HPDE6-E6E7 (cell line): ENCODE data around the gene CD96.
"Not testable (repeated sequence)": the region's sequence is repeated elsewhere in the genome, so short reads cannot be mapped to it uniquely, and the experiment has no call there.

Experiments
- DNase-seq: peaks from one replicate; pipeline ENCODE4 v3.0.0; 2011; ENCODE audit warnings: missing footprints; ENCODE audit errors: extremely low spot score

Gene CD96, protein sequence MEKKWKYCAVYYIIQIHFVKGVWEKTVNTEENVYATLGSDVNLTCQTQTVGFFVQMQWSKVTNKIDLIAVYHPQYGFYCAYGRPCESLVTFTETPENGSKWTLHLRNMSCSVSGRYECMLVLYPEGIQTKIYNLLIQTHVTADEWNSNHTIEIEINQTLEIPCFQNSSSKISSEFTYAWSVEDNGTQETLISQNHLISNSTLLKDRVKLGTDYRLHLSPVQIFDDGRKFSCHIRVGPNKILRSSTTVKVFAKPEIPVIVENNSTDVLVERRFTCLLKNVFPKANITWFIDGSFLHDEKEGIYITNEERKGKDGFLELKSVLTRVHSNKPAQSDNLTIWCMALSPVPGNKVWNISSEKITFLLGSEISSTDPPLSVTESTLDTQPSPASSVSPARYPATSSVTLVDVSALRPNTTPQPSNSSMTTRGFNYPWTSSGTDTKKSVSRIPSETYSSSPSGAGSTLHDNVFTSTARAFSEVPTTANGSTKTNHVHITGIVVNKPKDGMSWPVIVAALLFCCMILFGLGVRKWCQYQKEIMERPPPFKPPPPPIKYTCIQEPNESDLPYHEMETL

DNA sequence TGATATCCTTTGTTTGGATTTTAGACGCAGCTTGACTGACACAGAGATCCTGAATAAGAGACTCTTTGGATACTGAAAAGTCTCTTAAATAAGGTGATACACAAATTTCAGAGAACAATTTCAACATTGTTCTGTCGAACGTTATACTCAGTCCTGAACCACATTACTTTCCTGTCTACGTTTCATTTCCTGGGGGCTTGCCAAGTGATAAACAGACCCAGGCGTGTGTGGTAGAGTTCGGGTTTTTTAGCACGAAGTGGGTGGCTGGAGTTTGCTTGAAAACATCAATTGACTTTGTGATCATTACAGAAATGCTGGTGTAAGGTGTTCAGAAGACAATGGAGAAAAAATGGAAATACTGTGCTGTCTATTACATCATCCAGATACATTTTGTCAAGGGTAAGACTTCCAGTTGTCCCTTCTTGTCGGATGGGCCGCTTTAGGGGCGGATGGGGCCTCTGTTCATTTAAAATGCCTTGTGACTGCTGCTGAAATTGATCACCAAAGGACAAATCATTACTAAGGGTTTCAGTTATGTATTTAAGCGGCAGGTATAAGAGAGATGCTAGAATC lies at the start of gene CD96:
TSS of gene CD96 (plus strand) at position 287 of the 573 bp plus-strand sequence. CDS start at position 339, 52 bp downstream.
- no peak for DNase-seq

DNA sequence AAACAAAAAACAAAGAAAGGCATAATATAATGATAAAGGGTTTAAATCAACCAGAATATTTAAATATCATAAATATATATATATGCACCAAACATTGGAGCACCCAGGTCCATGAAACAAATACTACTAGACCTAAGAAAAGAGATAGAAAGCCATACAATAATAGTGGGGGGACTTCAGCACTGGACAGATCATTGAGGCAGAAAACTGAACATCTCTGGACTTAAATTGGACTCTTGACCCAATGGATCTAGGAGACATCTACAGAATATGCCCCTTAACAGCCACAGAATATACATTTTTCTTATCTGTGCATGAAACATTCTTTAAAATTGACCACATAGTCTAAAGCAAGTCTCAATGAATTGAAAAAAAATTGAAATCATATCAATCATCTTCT lies 48.7 kb upstream of the CD96 start:
- no peak for DNase-seq

DNA sequence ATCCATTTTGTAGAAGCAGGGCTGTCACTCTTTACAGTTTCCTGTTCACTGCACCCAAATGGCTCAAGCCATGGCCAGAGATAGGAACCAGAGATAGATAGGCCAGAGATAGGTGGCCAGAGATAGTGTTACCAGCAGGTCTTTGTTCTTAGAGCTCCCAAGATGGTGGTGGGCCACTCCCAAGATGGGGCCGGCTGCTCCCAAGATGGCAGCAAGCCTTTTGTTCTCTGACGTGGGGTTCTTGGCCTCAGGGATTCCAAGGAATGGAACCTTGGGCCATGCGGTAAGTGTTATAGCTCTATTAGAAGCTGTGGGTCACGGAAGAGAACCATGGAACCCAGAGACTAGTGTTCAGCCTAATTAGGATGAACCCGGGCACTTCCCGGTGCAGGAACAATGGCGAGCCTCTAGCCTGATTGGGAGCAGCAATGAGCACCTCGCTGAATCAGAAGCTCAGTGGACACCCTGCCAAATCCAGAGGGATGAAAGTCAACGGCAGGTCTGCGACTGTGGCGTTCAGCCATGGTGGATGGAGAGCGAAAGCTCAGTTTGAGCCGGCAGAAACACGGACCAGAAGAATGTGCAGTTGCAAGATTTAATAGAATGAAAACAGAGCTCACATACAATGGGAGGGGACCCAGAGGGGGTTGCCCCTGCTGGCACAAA lies 45.0 kb upstream of the CD96 start:
- no peak for DNase-seq

DNA sequence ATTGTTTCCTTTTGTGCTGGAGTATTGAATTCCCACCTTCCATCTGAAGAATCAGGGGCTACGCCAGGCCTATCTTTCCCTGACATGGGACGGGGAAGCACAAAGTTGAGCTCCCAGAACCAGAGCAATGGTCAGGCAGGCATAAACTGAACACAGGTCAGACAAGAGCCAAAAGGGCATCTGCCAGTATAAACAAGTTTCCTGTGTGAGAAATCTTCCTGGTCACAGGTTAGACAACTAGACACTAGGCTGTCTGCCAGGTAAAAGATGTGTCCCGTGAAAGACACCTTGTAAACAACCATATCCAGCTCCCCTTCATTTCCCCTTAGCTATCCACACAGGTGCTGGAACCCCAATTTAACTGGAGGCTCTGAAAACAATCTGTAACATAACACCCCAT lies 44.0 kb upstream of the CD96 start:
- DNase-seq: no peak

DNA sequence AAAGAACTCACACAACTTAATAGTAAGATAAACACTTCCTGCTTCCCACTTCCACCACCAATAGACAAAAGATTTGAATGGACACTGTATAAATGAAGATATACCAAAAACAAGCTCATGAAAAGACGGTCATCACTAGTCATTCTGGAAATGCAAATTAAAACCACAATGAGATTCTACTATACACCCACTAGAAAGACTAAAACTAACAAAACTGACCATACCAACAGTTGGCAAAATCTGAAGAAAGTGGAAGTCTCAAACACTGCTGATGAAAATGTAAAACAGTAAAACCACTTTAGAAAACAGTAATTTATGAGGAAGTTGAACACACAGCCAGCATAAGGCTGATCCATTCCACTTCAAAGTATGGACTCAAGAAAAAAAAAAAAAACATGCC lies 35.6 kb upstream of the CD96 start:
- no peak for DNase-seq

DNA sequence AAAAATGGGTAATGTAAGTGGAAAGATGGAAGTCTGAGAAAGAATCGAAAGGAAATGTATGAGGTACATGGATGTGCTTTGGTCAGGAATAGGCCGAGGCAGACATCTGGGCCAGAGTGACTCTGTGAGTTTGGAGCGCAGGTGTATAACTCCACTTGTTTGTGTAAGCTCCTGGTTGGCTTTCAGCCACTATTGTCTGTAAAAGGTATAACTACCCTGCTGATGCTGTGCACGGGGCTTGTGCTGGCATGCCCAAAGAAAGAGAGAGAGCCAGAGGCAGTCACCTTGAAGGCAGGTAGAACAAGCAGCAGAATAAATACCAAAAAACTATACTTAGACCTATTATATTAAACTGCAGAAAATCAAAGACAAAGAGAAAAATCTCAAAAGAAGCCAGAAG lies 32.7 kb upstream of the CD96 start:
- no peak for DNase-seq

DNA sequence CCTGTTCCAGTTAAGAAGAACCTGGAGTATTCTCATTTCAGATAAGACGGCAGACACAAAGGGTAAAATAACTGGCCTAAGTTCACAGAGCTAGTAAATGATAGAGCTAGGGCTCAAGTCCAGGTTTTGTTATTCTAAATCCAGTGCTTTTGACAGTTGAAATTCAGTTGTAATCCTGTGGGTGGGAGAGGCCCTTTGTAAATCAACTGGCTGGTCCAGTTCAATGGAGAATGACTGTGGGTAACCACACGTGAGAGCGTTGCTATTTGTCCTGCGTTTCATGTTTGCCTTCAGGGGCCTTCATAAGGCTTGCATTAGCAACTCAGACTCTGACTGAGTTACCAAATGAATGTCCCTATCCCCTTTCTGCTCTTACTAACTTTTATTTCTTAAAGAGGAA lies 24.2 kb upstream of the CD96 start:
- DNase-seq: no peak

DNA sequence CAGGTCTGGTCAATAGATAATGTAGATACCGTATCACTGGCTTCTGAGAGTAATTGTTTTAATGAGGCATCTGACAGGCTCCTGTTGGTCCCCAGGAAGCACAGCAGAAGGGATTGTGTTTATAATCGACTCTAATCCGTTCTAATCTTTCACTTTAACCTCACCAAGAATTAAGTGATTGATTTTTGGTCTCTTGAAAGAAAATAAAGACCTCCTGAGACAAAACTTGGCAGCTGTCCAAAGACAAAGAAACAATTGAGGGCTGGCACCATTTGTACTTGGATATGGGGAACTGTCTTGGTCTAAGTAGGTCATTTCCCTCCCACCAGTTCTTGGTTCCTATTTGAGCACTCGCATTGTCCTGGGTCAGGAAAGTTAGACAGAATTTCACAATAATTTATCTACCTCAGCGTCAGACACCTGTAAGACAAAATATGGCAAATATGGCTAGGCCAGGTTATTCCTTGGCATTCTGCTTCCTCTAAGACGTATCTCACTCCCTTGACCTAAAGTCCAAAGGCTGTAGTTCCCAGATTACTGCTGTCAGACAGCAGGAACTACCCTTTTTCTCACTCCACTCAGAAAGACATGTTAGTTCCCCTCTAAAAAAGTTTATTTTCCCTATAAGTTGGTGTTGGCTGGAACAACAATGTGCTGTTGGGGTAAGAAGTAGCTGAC lies 22.7 kb upstream of the CD96 start:
- no peak for DNase-seq

DNA sequence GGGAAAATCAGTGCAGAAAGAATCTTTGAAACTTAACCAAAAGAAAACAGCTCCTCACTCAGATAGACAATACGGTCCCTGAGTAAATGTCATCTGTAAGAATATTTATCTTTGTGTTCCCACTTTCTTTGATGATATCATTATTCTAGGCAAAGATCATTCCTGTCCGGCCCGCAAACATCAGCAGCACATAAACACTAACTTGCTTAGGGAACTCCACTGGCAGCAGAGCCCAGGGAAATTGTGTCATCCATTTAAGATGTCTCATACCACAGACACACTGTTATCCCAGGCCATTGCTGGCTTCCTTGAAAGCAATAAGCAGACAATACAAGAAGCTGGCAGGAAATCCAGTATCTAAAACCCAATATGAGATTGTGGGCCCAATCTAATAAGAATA lies 20.1 kb upstream of the CD96 start:
- DNase-seq: no peak

DNA sequence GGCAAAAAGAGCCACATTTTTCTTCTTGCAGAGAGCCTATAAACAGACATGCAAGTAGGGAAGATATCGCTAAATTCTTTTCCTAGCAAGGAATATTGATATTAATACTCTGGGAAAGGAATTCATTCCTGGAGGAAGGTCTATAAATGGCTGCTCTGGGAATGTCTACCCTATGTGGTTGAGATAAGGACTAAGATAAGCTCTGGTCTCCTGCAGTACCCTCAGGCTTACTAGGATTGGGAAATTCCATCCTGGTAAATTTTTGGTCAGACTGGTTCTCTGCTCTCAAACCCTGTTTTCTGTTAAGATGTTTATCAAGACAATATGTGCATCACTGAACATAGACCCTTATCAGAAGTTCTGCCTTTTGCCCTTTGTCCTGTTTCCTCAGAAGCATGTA lies 17.5 kb upstream of the CD96 start:
- not testable (repeated sequence) for DNase-seq

DNA sequence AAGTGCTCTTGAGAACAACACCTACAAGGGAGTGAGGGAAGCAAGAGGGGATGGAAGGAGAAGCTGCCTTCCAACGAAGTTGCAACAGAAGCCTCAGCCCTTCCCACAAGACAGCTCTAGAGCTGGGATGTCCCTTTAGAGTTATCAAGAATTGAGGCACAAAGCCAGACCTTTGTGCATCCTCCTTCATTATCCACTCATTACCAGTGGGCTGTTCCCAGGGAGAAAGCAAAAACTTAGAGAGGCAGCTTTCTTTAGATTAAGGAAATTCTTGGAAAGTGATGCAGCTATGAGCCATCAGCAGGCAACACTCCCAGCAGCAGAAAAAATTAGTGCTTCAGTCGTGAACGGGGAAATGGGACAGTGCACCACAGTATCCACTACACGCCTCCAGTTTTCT lies 10.6 kb upstream of the CD96 start:
- no peak for DNase-seq

DNA sequence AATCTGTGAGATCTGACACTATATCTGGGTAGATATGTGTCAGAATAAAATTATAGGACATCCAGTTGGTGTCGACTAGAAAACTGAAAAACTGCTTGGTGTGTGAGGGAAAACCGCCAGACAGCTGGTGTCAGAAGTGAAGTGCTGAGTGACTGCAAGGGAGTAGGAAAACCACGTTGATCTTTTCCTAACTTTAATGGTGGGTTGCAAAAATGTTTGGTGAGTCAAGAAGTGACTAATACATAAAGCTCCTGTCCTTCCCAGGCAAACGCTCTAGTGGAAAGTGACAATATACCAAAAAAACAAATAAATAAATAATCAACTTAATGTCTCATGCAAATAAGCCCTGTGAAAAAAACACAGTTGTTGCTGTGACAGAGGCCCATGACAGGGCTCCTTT lies 7.3 kb upstream of the CD96 start:
- peak; percentile 12 for DNase-seq

DNA sequence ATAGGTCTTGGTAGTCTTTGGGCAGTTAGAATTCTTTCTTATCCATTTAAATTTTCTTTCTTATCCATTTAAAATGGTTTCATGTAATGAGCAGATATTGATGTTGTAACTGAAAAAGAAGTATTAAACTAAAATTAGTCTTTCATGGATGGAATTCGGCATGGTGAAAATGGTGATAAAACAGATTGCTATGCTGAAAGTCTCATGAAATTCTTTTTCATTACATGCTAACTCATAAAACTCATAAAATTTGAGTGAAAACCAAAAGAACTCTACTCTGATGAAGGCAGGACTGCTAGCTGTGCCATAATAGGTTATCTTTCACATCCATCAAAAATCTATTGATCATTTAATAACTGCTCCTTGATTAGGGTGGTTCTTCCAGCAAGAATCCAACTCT lies 3.9 kb upstream of the CD96 start:
- DNase-seq: no peak

DNA sequence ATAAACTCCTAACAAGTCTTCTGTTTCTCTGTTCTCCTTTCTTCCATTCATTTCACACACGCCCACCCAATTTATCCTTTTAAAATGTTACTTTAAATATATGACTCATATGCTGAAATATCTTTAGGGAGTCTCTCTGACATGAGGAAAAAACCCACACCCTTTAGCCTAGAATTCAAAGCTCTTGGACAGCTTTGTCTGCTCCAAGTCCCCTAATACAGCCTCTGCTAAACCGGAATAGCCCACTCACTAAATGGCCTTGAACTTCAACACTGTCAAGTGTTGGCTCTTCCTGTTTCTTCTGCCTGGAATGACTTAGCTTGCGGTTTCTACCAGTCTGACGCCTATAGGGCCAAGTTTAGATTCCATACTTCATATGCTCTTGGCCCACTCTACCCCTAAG lies 3.3 kb upstream of the CD96 start:
- DNase-seq: no peak

DNA sequence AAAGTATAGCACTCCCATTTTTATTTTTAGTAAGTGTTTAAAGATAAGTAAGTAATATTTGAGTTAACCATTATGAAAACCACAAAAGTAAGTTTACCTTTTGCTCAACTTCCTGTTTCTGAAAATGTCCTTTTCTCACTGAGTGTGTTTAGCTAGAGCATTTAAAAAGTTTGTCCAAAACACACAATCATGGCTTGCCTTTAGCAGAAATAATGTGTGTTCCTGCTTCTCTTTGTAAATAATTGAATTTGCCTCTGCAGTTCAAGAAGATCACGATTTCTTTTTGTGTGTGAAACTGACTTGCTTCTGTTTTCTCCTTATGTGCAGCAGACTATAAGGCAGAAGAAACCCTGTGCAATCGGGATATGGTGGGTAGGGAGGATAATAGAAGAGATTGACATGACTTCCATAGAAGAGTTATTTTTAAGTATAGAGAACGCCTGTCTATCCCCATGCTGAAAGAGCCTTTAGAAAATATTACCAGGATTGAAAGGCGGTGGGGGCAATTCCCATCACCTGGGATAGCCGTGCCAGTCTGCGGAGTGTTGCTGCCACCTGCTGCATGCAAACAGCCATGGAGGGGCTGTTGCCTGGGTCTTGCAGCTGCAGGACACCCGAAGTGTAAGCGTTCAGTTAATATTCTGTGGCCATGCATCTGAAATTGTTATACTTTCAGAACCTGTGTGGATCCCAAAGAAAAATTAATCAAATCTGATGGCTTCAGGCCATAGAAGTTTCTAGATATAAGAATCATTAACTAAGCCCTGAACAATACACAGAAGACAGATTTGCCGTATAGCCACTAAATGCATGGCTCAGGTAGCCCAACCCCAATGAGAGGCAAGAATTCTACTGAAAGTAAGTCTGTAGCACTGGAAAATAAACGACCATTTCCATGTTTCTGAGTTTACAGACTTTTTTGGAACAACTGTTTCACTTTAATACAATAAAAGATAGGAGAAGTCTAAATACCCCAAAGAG lies 2.4 kb upstream of the CD96 start:
- peak; percentile 79 for DNase-seq

DNA sequence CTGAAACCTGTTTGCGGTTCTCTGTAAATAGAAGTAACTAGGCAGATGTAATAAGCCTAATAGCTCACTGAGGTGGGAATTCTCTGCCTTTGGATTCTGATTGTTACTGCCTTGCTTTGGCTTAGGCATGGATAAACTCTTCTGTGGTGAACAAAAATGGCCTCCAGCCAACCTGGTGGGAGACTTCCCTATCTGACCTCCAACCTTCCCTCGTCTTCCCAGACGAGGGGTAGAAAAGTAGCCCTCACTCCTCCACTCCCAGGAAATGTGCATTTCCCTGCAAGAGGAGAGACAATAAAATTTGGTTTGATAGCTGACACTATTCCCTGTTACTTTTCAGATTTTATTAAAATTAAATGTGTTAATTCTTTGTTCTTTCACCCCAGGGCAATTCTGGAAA lies 606 bp upstream of the CD96 start:
- DNase-seq: no peak

DNA sequence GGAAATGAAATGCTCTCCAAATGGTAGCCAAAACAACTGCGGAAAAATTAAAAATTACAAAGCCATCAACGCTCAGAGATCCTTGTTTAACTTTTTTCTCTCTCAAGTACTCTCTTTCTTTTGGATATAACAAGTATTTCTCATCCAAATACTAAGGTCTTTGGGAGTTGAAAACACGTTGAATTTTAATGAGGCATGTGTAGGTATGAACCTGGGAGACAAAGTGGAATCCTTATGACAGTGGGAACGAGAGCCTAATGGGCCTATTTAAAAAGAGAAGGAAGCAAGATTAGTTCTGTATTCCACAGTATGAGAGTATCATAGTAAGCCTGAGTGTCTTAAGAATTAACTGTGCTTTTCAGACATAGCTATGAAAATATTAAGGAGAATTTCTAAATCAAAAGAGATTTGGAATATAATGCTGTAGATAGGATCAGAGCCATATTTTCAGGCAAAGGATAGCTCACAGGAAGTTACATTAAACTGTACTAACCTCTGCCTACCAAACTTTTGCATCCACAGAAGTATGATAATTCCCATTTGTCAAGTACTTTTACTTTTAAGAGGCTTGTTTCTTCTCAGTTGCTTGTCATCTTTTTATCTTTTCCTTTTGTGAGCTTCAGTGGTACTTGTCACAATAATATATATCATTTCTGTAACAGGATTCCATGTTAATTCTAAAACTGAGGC lies 759 bp downstream of the CD96 start:
- no peak for DNase-seq

DNA sequence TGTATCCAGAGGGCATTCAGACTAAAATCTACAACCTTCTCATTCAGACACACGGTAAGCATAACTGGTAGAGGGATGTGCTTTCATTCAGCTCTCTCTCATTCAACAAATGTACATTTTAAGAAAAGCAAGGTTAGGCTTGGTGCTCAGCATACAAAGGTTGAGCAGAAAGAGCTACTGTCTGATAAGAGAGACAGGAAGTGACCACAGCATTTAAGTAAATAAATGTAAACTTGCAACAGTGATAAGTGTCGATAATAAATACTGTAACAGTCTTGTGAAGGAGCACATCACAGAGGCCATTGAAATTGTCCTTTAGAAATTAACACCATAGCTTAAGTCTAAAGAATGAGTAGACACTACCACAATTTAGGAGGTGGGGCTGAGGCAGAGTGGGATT lies 3.4 kb downstream of the CD96 start:
- DNase-seq: no peak

DNA sequence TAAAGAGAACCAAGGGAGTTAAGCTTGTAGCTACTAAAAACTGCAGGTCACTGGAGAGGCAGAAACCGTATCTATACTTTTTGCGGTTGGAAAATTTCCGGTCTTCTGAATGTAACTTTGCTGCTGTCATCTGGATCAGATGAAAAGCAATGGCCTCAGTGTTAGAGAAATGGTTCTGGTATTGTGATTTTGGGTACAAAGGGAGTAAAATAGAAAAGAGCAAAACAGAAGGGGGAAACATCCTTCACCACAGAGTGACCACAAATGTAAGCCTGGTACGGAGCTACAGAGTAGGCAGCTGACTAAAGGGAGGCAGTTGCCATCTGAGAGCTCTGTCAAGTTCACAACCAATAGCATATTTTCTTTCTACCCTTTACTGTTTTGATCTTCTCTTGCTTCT lies 5.6 kb downstream of the CD96 start:
- no peak for DNase-seq

DNA sequence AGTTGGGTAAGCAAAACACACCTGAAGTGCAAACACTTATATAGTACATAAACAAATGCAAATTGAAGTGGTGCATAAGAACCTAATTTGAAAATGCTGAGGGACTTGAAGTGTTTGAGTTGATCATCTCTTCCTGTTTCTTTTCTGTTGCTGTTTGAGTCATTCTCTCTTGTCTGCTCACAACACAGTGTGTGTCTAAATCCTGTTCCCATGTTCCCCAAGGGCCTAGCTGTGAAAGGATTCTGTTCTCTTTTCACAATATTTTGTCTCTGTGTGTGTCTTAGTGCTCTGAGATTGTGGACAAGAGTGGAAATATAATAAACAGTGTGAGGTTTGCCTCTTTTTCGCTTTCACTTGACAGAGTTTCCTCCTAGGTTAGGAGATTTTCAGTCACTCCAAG lies 6.1 kb downstream of the CD96 start:
- no peak for DNase-seq
